Activated CD8-positive, alpha-beta memory T cell treated with anti-CD3 and anti-CD28 coated beads, Interleukin-2, amount 50 U/mL, for 24 hours (primary cell): Measurements from ENCODE around the gene SPARCL1.

Experiments
- DNase-seq: peaks from one replicate; pipeline ENCODE4 v3.0.0-alpha.2; 2020; ENCODE audit errors: extremely low read depth

The SPARCL1 gene

DNA sequence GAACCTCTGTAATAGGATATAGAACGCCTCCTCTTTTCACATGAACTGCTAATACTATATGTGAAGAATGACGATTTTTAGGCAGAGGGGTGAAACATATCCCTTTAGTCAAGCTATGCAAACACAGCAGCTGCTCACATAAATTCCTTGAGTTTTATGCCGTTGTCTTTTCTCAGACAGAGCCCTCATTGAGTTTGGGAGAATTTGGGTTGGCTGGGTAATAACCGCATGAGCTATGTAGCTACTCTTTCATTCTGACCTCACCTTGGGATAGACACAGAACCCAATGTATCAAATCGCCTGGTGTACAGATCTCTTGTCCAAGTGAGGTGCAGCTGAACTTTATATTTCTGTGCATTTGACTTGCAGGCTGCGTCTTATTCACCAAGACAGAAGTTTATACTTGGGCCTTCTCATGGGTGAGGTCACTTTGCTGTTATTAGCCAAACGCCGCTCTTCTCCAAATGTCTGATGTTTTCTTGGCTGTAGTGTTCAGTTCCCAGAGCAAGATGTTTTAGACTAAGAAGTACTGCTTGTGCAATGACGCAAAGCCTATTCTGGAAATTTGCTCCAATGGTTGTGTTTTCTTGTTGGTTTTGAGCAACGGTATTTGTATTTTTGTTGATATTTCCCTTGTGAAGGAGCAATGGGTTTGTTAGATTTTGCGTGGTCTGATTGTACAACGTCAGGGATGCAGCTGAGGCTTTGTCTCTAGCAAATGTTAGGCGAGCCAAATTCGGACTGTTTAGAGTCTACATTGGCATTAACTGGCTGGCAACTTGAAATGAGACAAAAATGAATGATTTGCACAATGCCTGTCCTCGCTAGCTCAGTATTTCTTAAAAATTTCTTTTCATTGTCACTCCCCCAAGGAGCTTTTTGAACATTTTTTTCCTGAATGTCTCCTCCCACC lies 11.2 kb upstream of the SPARCL1 start:
- no peak for DNase-seq

DNA sequence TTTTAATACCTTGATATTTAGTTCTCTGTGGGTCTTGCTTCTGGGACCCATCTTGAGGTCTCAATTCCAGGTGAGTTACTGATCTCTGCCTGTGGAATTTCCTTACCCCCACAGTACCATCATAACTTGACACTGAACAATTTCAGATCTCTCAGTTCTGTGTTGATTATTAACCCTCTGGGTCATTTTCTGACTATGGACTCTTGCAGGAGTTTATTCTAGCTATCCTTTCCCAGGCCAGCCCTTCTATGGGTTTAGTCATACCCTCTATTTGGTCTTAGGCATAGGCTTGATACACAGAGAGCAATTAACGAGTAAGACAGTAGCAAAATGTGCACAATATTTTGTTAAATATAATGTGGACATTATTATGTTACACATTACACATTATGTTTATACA lies 3.7 kb upstream of the SPARCL1 start:
- DNase-seq: no peak

DNA sequence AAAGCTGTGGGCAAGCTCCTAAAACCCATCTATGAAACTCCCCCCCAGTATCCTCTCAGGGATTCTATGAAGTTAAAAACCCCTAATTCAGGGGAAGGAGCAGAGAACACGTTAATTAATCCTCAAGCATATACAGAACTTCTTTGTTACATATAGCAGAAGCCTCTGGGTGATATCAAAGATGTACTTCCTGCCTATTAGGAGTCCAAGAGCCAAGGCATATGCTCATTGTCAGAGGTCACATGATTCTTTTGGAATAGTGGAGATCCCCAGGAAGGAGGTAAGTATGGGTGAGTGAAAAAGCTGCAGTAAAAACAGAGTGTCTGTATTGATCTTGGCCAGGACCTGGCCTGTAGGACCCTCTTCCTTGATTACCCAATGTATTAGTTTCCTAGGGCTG lies 2.9 kb upstream of the SPARCL1 start:
- no peak for DNase-seq

DNA sequence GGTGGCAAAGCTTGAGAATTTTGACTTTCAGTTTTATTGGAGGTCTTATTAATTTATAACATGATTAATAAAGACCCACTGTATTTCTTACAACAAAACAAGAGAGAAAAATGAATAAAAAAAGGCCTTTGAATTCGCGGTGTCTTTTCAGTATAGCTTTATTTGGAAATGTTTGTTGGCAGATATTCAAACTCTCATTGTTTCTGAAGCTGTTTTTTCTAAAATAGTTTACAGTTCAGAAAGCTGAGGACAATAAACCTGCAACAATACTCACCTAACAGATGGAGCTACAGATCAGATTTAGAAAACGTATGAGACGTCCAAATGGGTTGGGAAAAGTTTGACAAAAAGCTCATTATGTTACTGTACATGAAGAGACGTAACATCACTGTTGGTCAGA lies 2.4 kb upstream of the SPARCL1 start:
- no peak for DNase-seq

DNA sequence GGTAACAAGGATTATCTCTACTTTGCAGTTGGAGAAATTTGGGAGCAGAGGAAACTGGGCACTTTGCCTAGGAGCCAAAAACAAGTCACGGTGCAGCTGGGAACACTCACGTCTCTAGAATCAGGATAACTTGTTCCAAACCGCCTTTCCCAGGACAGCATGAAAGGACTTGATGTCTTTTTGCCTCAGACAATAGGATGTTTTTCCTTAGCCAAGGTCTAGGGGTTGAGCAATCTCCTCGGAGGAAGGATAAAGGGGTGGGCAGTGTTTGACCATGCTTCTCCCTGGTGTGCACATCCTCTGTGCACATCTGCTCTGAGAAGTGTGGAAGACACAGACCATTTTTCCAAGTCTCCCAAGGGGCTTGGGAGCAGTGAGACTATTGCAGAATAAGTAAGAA lies 1.7 kb upstream of the SPARCL1 start:
- no peak for DNase-seq

DNA sequence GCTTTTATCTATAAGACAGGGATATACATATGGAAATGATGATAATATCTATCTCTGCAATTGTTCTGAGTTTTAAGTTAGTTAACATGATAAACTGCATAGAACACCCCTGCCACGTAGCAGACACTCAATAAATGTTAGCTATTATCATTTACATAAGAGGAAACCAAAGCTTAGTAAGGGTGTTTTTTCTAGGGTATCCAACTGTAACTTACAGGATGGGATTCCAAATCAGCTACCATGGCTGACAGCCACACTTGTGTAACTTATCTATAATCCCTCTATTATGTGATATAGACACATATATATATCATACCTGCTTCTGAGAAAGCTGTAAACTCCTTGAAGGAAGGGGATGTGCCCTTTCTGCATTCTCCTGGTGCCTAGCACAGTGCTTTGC lies 1.1 kb upstream of the SPARCL1 start:
- no peak for DNase-seq

DNA sequence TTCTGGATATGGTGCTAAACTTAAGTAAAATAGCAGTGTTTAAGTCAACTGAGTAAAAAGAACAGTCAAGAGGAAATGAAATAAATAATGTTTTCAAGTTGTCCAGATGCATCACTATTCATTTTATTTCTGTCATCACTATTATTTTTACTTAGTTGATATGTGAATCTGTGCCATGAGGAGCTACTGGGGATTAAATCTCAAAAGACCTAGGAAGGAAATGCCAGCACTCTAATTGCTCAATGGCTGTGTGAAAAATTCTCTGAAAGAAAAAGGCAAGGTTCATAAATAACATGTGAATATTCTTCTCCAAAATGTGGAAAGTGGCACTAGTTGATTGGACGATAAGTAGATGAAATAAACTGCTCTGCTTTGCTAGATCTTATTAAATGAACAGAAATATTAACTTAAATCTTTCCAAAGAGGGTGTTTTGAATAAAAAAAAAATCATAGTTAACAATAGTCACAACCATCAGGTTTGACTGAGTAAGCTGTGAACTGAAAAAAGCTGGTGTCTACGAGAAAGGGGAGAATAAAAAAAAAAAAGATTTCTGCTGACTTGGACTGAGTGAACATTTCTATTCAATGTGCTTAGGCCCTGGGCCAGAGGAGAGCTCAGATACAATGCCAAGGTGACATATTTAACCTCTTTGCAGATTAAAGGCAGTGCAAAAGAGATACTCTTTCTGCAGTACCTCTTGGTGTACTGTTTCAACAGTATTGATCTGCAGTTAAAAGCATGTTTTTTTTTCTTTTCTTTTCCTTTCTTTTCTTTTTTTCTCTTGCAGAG lies 1.6 kb downstream of the SPARCL1 start:
- no peak for DNase-seq

DNA sequence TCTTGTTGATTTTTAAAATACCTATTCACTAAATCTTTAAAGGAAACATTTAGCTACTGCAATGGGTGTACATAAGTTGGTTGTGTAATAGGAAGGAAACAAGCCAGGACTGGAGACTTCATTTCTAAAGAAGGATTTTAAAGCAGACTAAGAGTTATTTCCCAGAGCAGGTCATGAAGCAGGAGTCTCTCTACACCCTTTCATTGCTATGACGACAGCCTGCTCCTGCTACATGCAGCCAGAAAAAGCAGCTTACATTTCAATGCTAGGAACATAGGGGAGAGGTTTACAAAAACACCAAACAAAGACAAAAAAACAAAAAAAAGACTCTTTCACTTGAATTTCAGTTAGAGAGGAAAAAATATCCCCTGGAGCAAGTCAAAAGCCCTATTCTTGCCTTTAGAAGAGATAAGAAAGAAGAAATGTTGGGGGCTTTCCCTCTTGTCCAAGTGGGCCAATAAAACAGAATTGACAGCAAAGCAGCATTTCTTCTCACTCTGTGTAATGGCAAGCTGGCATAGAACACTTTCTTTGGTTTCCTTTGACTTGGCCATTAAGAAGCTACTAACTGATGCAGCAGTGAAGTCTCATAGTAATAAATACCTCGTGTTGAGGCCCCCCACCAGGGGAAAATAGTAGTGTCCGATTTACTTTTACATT lies 3.4 kb downstream of the SPARCL1 start:
- no peak for DNase-seq

DNA sequence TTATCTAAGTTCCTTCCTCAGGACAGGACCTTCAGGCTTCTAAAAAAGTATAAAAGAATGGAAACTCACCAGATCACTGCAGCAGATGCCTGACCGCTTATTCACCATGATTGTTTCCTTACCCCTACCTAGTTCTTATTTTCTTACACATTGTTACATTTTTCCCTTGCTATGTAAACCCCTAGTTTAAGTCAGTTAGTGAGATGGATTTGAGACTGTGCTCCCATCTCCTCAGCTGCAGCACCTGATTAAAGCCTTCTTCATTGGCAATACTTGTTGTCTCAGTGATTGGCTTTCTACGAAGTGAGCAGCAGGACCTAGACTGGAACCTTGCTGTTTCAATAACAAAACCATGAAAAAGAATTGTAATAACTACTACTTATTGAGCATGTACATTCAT lies 4.7 kb downstream of the SPARCL1 start:
- no peak for DNase-seq

DNA sequence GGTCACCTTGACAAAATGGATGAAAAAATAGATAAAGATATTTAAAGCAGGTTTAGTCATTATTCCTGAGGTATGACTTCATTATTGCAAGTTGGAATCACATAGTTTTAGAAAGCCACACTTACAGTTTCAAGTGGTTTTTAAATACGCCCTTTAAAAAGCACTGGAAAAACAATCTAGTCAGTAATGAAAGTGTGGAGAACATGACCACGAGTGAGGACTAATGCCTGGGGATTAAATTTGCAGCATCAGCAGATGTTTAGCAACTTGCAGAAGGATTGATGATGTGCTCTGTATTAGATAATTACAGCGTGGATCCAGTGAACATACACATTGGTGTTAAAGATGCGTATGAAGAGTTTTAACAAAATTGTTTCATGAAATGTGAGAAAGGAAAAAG lies 5.9 kb downstream of the SPARCL1 start:
- no peak for DNase-seq

DNA sequence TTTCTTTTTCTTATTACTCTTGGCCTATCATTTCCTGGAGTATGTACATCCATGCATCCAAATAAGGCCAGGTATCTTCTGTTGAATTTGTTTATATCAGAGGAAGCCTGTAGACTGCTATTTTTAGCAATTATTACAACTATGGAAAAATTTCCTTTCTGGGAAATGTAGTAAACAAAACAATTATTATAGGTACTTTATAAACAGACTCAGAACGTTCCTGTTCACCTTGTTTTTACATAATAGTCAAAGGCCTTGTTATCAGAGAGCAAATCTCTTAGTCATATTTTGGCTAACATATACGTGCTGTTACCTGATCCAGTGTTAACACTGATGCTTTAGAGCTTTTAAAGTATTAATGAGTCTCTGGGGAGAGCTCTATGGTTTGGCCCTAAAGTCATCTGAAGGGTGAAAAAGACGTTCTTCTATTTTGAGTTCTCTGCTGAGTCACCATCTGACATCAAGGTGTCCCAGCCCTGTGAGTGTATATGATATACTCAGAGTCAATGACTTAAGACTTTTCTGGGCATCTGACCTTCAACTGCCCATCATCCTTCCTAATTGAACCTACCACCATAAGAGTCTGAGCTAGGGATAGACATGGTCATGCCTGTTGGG lies 7.3 kb downstream of the SPARCL1 start:
- no peak for DNase-seq

DNA sequence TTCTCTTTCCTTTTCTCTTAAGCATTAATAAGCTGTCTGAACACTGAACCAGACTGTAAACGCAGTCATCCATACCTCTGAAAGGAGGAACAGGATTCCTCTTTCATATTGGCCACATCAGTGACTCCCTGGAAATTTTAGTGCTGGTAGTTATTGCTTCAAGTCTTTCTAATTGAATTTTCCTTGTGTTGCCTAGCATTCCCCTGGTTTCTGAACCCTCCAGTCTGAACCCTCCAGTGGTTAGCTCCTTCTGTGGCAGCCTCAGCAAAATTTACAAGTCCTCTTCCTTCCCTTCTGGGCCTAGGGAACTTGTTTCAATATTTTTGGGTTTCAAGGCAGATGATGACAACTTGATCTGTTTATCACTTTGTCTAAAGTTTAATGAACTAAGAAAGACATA lies 7.9 kb downstream of the SPARCL1 start:
- no peak for DNase-seq

DNA sequence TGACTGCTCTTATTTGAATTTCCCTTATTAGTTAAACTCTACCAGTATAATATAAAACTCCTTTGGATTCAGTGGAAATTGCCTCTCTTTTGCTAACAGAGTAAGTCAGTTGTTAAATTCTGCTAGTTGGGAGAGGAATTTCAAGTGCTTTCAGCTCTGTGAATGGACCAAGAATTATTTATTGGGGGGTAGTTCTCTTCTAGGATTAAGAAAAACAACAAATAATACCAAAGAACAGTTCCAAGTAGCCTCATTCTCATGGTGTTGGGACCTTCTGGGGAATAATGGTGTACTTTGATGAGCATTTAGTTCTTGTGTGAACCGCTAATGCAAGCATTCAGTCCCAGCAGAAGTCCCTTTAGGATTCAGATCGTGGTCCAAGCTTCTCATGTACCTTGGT lies 11.6 kb downstream of the SPARCL1 start:
- no peak for DNase-seq

DNA sequence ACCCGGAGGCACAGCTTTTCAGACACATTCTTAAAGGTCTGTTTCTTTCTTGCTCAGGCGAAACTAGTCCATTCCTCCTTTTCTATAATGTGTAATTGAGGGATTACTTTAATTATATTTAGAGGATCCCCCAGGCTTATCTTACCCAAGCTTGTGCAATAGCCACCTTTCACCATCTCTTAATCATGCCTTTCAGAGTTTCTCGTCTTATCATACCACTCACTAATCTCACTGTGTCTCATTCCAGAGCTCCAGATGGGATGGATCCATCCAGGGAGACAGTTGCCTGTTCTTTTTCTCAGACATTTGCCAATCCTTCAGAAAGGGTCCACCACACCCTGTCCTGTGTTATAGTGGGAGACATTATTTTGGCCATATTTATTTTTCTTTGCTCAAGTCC lies 12.5 kb downstream of the SPARCL1 start:
- no peak for DNase-seq

DNA sequence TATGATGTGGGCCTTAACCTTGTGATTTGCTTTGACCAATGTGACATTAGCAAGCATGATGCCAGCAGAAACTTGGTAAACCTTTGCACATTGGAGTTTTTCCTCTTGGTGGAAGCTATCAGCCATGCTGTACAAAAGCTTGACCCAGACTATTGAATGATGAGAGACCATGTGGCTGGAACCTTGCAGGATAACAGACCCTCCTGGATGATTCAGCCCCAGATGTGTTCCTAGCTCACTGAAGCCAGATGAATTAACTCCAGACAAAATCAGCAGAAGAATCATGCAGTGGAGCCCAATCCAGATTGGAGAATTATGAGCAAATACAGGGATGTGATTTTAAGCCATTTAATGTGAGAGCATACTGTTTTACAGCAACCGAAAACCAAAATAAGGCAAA lies 16.8 kb downstream of the SPARCL1 start:
- DNase-seq: no peak

DNA sequence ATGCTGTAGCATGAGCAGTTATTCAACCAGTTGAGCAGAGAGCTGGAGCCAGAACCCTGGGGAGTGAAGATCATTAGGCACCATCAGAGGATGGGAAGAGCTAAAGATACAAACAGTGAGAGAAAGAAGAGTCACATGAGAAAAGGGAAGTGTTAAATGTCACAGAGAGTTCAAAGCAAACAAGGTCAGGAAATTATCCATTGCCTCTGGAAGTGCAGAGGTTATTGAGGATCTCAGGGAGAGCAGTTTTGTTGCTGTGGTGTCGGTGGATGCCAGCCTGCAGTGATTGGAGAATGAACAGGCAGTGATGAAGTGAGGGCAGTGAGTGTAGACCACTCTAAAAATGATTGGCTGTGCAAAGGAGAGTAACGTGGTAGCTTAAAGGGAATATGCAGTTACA lies 17.7 kb downstream of the SPARCL1 start:
- DNase-seq: no peak

DNA sequence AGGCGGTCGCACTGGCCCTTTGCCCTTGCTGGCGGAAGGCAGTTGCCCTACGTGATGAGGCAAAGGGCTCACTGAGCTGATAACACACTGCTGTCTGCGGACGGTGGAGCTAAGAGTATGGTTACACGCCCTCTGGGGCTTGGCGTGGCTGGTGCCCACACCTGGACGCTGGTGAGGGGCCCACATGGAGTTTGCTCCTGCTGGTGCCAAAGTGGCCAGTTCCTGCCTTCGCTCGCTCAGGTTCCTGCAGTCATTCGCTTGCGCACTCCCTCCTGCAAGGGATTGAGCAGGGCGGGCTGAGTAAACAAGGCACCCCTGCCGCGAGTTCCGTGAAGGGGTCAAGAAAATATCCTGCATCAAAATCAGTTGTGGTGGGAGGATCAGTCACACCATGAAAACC lies 18.4 kb downstream of the SPARCL1 start:
- DNase-seq: no peak

DNA sequence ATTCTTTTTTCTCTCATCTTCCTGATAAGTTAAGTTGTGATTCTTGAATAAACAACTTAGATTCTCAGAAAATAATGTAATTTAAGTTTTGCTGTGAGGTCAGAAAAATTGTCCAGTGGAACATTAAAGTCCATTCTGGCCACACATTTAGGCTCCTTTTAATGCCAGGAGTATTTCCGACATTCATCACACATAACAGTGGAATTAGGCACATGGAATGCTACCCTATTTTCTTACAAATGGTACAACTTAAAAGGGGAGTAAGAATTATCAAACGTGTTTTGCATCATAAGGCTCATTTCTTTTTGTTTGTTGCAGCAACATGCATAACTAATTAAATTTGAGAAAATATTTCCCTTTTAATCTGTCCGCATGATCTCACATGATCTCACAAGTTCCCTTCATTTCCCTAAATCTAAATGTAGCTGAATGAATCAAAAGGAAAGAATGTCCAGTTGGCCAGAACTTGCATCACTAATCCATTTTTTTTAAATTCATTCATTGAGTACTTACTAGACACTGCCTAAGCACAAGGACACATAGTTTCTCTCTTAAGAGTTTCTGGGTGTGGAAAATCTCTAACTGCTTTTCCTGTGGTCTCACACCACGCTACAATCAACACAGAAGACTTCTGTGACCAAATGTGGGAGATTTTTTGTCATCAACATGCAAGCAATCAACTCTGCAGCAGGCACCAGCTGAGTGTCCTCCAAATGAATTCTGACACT lies 22.0 kb downstream of the SPARCL1 start:
- DNase-seq: no peak

DNA sequence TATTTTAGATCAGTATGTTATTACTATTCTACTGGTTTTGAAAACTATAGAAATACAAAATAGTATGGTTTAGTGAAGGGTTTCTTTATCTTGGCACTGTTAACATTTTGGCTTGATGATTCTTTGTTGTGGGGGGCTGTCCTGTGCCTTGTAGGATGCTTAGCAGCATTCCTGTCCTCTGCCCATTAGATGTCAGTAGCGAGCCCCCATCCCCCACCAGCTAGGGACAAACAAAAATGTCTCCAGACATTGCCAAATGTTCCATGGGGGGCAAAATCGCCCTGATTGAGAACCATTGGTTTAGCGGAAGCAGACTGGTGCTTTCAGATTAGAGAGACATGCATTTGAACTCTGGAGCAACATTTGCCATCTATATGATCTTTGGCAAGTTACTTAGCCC lies 23.3 kb downstream of the SPARCL1 start:
- no peak for DNase-seq

DNA sequence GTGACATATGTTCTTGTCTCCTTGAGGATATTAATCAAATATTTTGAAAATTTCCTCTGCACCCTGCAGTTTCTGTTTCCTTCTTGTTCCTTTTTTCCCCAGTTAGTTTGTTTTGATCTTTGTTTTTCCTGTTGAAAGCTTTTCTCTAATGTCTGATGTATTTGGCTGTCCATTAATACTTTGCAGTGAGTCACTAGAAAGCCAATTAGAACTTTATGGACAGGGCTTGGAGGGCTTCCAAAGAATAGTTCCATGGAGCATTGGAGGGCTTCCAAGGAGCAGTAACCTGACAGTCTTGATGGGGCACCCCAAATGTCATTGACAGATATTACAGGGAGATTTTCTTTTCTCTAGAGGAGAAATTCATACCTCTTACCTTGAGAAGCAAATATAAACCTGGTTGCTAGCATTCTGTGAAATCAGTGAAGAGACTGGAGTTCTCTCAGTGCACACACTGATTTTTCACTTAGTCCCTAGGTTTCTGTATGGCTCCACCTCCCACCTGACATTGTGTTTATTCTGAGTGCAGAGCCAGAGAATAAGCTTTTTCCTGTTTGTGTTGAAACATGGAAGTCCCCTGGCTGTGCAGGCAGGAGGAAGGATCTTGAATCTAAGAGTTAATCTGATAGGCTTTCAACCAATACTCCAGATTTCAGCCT lies 26.5 kb downstream of the SPARCL1 start:
- no peak for DNase-seq

DNA sequence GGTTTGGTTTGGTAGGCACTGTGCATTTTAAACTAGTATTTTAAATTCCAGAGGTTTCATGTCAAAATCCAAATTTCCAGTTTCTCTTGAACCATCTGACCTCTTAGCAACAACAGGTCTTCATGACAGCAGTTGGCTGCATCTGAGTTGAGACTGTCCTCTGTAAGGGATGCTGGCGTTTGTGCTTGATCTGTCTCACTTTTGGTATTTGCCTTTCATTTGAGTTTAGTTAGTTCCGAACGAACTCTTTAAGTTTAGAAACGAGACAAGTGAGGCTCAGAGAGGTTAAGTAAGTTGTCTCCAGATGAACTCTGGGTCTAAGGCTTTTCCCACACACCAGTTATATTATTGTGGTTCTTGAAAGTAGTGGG lies 29.1 kb downstream of the SPARCL1 start:
- DNase-seq: no peak
